H1 (cell line): ENCODE results near the gene VAPB. TPM values are rescaled to one million over a fixed set of nuclear protein-coding genes. Genes with fewer than 3 reads are reported as not detected.

ENCODE experiments used
- CTCF ChIA-PET: fragments of 300-600 bp; sonication (Branson Sonifier 250); formaldehyde crosslinking; loops from one replicate; lab custom pipeline; 2021; ENCODE audit not compliant: partially characterized antibody; lab: Charles Lee
- POLR2A ChIA-PET: fragments of 300-600 bp; sonication (Branson Sonifier 250); formaldehyde crosslinking; loops from one replicate; lab custom pipeline; 2021; ENCODE audit warnings: inconsistent platforms; ENCODE audit not compliant: partially characterized antibody; lab: Charles Lee
- DNase-seq, 2 experiments: peaks; one replicate each; pipeline versions ENCODE4 v3.0.0 to v3.0.0-alpha.2; 2010 to 2022; ENCODE audit warnings: low spot score in 2 of 2, low read depth in 1 of 2, mixed read lengths in 1 of 2
- FAIRE-seq: peaks from 2 replicates; lab custom pipeline; 2011; peaks lifted over from hg19 to GRCh38; lab: Jason Lieb, UNC
- H2AFZ ChIP-seq: 2 replicates; pipeline ENCODE4 v1.8.1; 2012; ENCODE audit warnings: low read length, inconsistent platforms
- H2AK5ac ChIP-seq: 2 replicates; pipeline ENCODE4 v1.6.1; 2013; ENCODE audit warnings: low read depth, low read length
- H2BK120ac ChIP-seq: replicated peaks from 2 replicates; pipeline ENCODE3; 2013; ENCODE audit warnings: low read depth, low read length, inconsistent platforms
- H2BK12ac ChIP-seq: 2 replicates; pipeline ENCODE4 v1.6.1; 2013; ENCODE audit warnings: low read depth, low read length
- H2BK15ac ChIP-seq: 2 replicates; pipeline ENCODE4 v1.6.1; 2013; ENCODE audit warnings: low read length
- H2BK20ac ChIP-seq: 2 replicates; pipeline ENCODE4 v1.6.1; 2013; ENCODE audit warnings: low read length
- H2BK5ac ChIP-seq: 2 replicates; pipeline ENCODE4 v1.6.1; 2013; ENCODE audit warnings: low read depth, low read length
- H3K14ac ChIP-seq: 2 replicates; pipeline ENCODE4 v1.6.1; 2013; ENCODE audit warnings: inconsistent platforms; ENCODE audit not compliant: insufficient read length
- H3K18ac ChIP-seq: 2 replicates; pipeline ENCODE4 v1.6.1; 2013; ENCODE audit warnings: low read length; ENCODE audit errors: extremely low read depth
- H3K23ac ChIP-seq: 2 replicates; pipeline ENCODE4 v1.6.1; 2013; ENCODE audit warnings: inconsistent platforms; ENCODE audit not compliant: insufficient read length
- H3K23me2 ChIP-seq: 2 replicates; pipeline ENCODE4 v1.6.1; 2013; ENCODE audit warnings: low read depth, low read length
- H3K27ac ChIP-seq: 2 replicates; pipeline ENCODE4 v1.6.1; 2011; ENCODE audit warnings: low read depth, low read length, inconsistent platforms
- H3K27me3 ChIP-seq, 4 experiments: replicated peaks in 1 of 4; 1 replicate in 1 of 4; 2 replicates in 3 of 4; pipeline versions ENCODE4 v1.6.1 to v1.8.1; 2011 to 2013; ENCODE audit warnings: low read length in 3 of 4, mild to moderate bottlenecking in 3 of 4, inconsistent platforms in 2 of 4, mixed read lengths in 2 of 4, moderate library complexity in 1 of 4; ENCODE audit not compliant: control insufficient read depth in 3 of 4, insufficient read depth in 3 of 4; ENCODE audit errors: extremely low read depth in 1 of 4
- H3K36me3 ChIP-seq, 4 experiments: 2 replicates each; pipeline versions ENCODE4 v1.6.1 to v1.8.1; 2011 to 2013; ENCODE audit warnings: mild to moderate bottlenecking in 4 of 4, low read length in 3 of 4, moderate library complexity in 2 of 4, control low read depth in 1 of 4, inconsistent platforms in 1 of 4; ENCODE audit not compliant: insufficient read depth in 4 of 4, control insufficient read depth in 2 of 4
- H3K4ac ChIP-seq: replicated peaks from 2 replicates; pipeline ENCODE3; 2013; ENCODE audit warnings: low read length, low read depth, mixed read lengths, inconsistent platforms; ENCODE audit not compliant: insufficient read length
- H3K4me1 ChIP-seq, 4 experiments: replicated peaks in 1 of 4; 1 replicate in 1 of 4; 2 replicates in 3 of 4; pipeline versions ENCODE4 v1.6.1 to v1.8.1; 2011 to 2013; ENCODE audit warnings: low read length in 3 of 4, inconsistent platforms in 2 of 4, mixed read lengths in 1 of 4; ENCODE audit not compliant: insufficient read depth in 4 of 4, control insufficient read depth in 3 of 4
- H3K4me2 ChIP-seq, 2 experiments: 2 replicates each; pipeline versions ENCODE4 v1.6.1 to v1.8.1; 2011 to 2013; ENCODE audit warnings: low read depth in 2 of 2, low read length in 2 of 2, control low read depth in 1 of 2, inconsistent platforms in 1 of 2, mild to moderate bottlenecking in 1 of 2; ENCODE audit not compliant: insufficient read depth in 1 of 2
- H3K4me3 ChIP-seq, 4 experiments: fragments of 200-600, 300-600 bp in 1 of 4; sonication (generic), shearing (Covaris generic), sonication (Bioruptor Twin) in 1 of 4; 2 replicates each; pipeline versions ENCODE4 v1.5.1 to v1.8.1; 2011 to 2016; ENCODE audit warnings: low read length in 4 of 4, low read depth in 3 of 4, control low read depth in 2 of 4, inconsistent platforms in 2 of 4, mild to moderate bottlenecking in 2 of 4, mixed read lengths in 1 of 4, moderate library complexity in 1 of 4; ENCODE audit not compliant: insufficient read depth in 2 of 4; ENCODE audit errors: extremely low read depth in 1 of 4
- H3K56ac ChIP-seq: replicated peaks from 2 replicates; pipeline ENCODE3; 2013; ENCODE audit warnings: low read depth, mild to moderate bottlenecking, mixed read lengths, low read length, inconsistent platforms; ENCODE audit not compliant: insufficient read length
- H3K79me1 ChIP-seq: 2 replicates; pipeline ENCODE4 v1.6.1; 2013; ENCODE audit warnings: low read depth, low read length, control low read depth
- H3K79me2 ChIP-seq, 2 experiments: 2 replicates each; pipeline versions ENCODE4 v1.6.1 to v1.8.1; 2012 to 2013; ENCODE audit warnings: low read length in 2 of 2, mild to moderate bottlenecking in 2 of 2, inconsistent platforms in 1 of 2; ENCODE audit not compliant: insufficient read depth in 2 of 2, control insufficient read depth in 1 of 2
- H3K9ac ChIP-seq, 4 experiments: replicated peaks in 1 of 4; 1 replicate in 1 of 4; 2 replicates in 3 of 4; pipeline versions ENCODE4 v1.6.1 to v1.8.1; 2011 to 2013; ENCODE audit warnings: low read depth in 3 of 4, low read length in 3 of 4, control low read depth in 2 of 4, mild to moderate bottlenecking in 2 of 4, moderate library complexity in 2 of 4, inconsistent platforms in 1 of 4; ENCODE audit errors: extremely low read depth in 1 of 4
- H3K9me3 ChIP-seq, 2 experiments: 2 replicates each; pipeline versions ENCODE4 v1.6.1 to v1.8.1; 2012 to 2013; ENCODE audit warnings: mild to moderate bottlenecking in 2 of 2, moderate library complexity in 2 of 2, control low read depth in 1 of 2, inconsistent platforms in 1 of 2, low read depth in 1 of 2, low read length in 1 of 2, mixed read lengths in 1 of 2; ENCODE audit not compliant: insufficient read depth in 2 of 2
- H4K20me1 ChIP-seq, 2 experiments: replicated peaks in 1 of 2; 2 replicates each; pipeline versions ENCODE3 to v1.8.1; 2011 to 2013; ENCODE audit warnings: inconsistent platforms in 2 of 2, low read length in 2 of 2, mild to moderate bottlenecking in 1 of 2; ENCODE audit not compliant: insufficient read depth in 2 of 2, control insufficient read depth in 1 of 2
- H4K5ac ChIP-seq: 2 replicates; pipeline ENCODE4 v1.6.1; 2013; ENCODE audit warnings: low read length, low read depth, mixed read lengths, inconsistent platforms; ENCODE audit not compliant: insufficient read length
- H4K8ac ChIP-seq: 2 replicates; pipeline ENCODE4 v1.8.0; 2013; ENCODE audit warnings: mild to moderate bottlenecking, moderate library complexity, low read length, inconsistent platforms; ENCODE audit not compliant: insufficient read depth; ENCODE audit errors: extremely low read depth
- H4K91ac ChIP-seq: replicated peaks from 2 replicates; pipeline ENCODE3; 2013; ENCODE audit warnings: low read length, mixed read lengths, inconsistent platforms; ENCODE audit not compliant: insufficient read length
- CHD2 ChIP-seq: IDR thresholded peaks from 2 replicates; pipeline ENCODE4 v1.6.1; 2012; ENCODE audit warnings: low read length, improper control_type of control experiment
- RNF2 ChIP-seq: fragments of 200-900, 300-1000 bp; sonication (generic); IDR thresholded peaks from 2 replicates; pipeline ENCODE4 v1.7.1; 2016; ENCODE audit warnings: borderline replicate concordance, low read depth, mild to moderate bottlenecking, antibody characterized with exemption, low read length; ENCODE audit not compliant: poor library complexity, severe bottlenecking; ENCODE audit errors: missing control alignments
- SIX5 ChIP-seq: IDR thresholded peaks from 2 replicates; pipeline ENCODE4 v1.6.1; 2011; ENCODE audit warnings: mild to moderate bottlenecking, low read depth, low read length
- SP1 ChIP-seq: IDR thresholded peaks from 2 replicates; pipeline ENCODE4 v1.6.1; 2011; ENCODE audit warnings: low read depth, low read length
- SP4 ChIP-seq: IDR thresholded peaks from 2 replicates; pipeline ENCODE4 v1.6.1; 2012; ENCODE audit warnings: low read length, inconsistent platforms
- TAF1 ChIP-seq: IDR thresholded peaks from 2 replicates; pipeline ENCODE4 v1.6.1; 2011; ENCODE audit warnings: mild to moderate bottlenecking, low read depth, low read length
- WGBS, 2 experiments: shearing (Covaris generic) in 1 of 2; methylation state at CpG; one replicate each; pipeline versions ENCODE4 v1.1.6 to v1.1.7; 2013 to 2015; ENCODE audit warnings: low lambda C conversion rate in 2 of 2, mixed read lengths in 2 of 2, inconsistent platforms in 1 of 2, low coverage in 1 of 2, missing lambda C conversion rate in 1 of 2; ENCODE audit not compliant: insufficient replicate concordance in 2 of 2, insufficient coverage in 1 of 2, insufficient read length in 1 of 2; ENCODE audit errors: extremely low coverage in 1 of 2, missing lambda C conversion rate in 1 of 2; 5-methylcytosine and 5-hydroxymethylcytosine counted together
- polyA plus RNA-seq, 7 experiments: library from polyadenylated mRNA; depleted of rRNA in 3 of 7; stranded (reverse) in 5 of 7; unstranded in 2 of 7; fragments of >200 nt in 5 of 7; fragments of 200-250 nt in 2 of 7; gene quantifications; 1 replicate in 5 of 7; 2 replicates in 1 of 7; 4 replicates in 1 of 7; pipeline versions ENCODE4 v1.2.1 to v1.2.3, GENCODE V29; 2011 to 2013; ENCODE audit warnings: missing spikeins in 2 of 7, mixed read lengths in 2 of 7
- total RNA-seq: library from RNA; stranded (reverse); fragmentation: NEBNext Ultra II Directional; extraction: Animal tissue kit (Norgen Biotek cat#: 25700); gene quantifications from 2 replicates; pipeline ENCODE4 v1.2.1, GENCODE V29; 2021

Gene VAPB
- total and polyA plus RNA-seq, 2 of the 8 experiments (the other 6 are each of a cell fraction or from before 2014, with no cell fraction given), result 24.4 to 62.8 TPM

- H4K91ac ChIP-seq, result no peak overlapping the region
- POLR2A ChIA-PET, result interaction anchor here (0.5 to 0.7 kb wide), 2 partner anchors 152 to 172 kb away, joined by 3 read pairs; no protein-coding TSS in a partner anchor
- H3K79me1 ChIP-seq, result no peaks in the 10 kb centered on the region
- peaks cover 0 to 5% of the 10 kb centered on the region in 2 experiments; a peak in 2 of 4 replicates for H3K79me2 ChIP-seq
- no peak overlapping the region for H2BK120ac ChIP-seq
- H2BK20ac ChIP-seq, result no peak overlapping the region
- no peak overlapping the region for H2BK15ac ChIP-seq
- H4K5ac ChIP-seq, result no peak overlapping the region
- DNase-seq (no peak), FAIRE-seq (no peak)
- H2AFZ ChIP-seq, result no peak overlapping the region
- no peak overlapping the region for H2BK12ac ChIP-seq
- H3K23ac ChIP-seq, result no peak overlapping the region
- no peak overlapping the region; the same call in 1 of the 2 replicates for H4K8ac ChIP-seq
- no peak overlapping the region for H3K56ac ChIP-seq
- H3K4me3 ChIP-seq, result no peak overlapping the region
- no peak overlapping the region for H3K4me2 ChIP-seq
- peak overlapping the region; percentile 51 for H3K4ac ChIP-seq
- no peak overlapping the region for H3K9ac ChIP-seq
- no peak overlapping the region for H3K27ac ChIP-seq
- H3K23me2 ChIP-seq, result peaks cover 3% of the 10 kb centered on the region
- 94% methylated on average over 13 of the region's 16 CpGs; no CpG with 5 or more reads in 1 of the 2 experiments for WGBS, 2 experiments
- H3K27me3 ChIP-seq, result no peaks in the 10 kb centered on the region; a peak in 1 of 7 replicates
- H3K9me3 ChIP-seq, result peaks cover 0 to 3% of the 10 kb centered on the region in 2 experiments; a peak in 1 of 4 replicates
- H3K18ac ChIP-seq, result no peak overlapping the region
- peaks cover 0 to 5% of the 10 kb centered on the region in 2 experiments for H4K20me1 ChIP-seq
- CTCF ChIA-PET, result interaction anchor here (0.6 to 3.4 kb wide), 4 partner anchors 11 to 142 kb away, joined by 3 to 20 read pairs (median 4); no protein-coding TSS in a partner anchor
- H3K36me3 ChIP-seq, result peaks cover 0 to 4% (median 0%) of the 10 kb centered on the region in 4 experiments; a peak in 1 of 8 replicates
- H3K4me1 ChIP-seq, result no peaks in the 10 kb centered on the region
- H3K14ac ChIP-seq, result no peak overlapping the region
- no peak overlapping the region for H2AK5ac ChIP-seq
- no peak overlapping the region for H2BK5ac ChIP-seq
- TF ChIP-seq CHD2 (no peak), SP1 (no peak), SIX5 (no peak), RNF2 (no peak), SP4 (no peak), TAF1 (no peak)
These were observed 108.1 kb downstream of the VAPB start for GRCh38 chr20:58497076-58497641.
